NB4 (cell line): ENCODE measurements around the gene PKNOX2.

ENCODE experiments used
- DNase-seq: peaks from one replicate; pipeline ENCODE4 v3.0.0; 2010; ENCODE audit warnings: low read depth
- H3K4me3 ChIP-seq: one replicate; pipeline ENCODE4 v1.5.1; 2011; ENCODE audit warnings: mild to moderate bottlenecking, low read depth, low read length, moderate library complexity
- CTCF ChIP-seq: IDR thresholded peaks from one replicate; pipeline ENCODE4 v1.5.1; 2012; ENCODE audit warnings: low read depth, low read length
- MAX ChIP-seq: IDR thresholded peaks from 2 replicates; pipeline ENCODE4 v1.6.1; 2011; ENCODE audit warnings: low read depth, low read length
- MYC ChIP-seq: IDR thresholded peaks from 2 replicates; pipeline ENCODE4 v1.6.1; 2011; ENCODE audit warnings: low read depth, low read length
- POLR2A ChIP-seq: IDR thresholded peaks from 2 replicates; pipeline ENCODE4 v1.6.1; 2011; ENCODE audit warnings: mild to moderate bottlenecking; ENCODE audit not compliant: insufficient read length; ENCODE audit errors: extremely low read depth

Gene PKNOX2

GRCh38 chr11:125330462-125331325 lies 166.1 kb downstream of the PKNOX2 start:
- DNase-seq: no peak
- no peak overlapping the region for H3K4me3 ChIP-seq
- TF ChIP-seq MAX (no peak), CTCF (no peak), POLR2A (no peak), MYC (no peak)

- no peak overlapping the region for H3K4me3 ChIP-seq
- TF ChIP-seq MAX (no peak), POLR2A (no peak), MYC (no peak), CTCF (no peak)
- no peak for DNase-seq
Measured at GRCh38 chr11:125331357-125332035, 166.9 kb downstream of the PKNOX2 start.

- no peak for DNase-seq
- TF ChIP-seq CTCF (no peak), MYC (no peak), POLR2A (no peak), MAX (no peak)
- no peak overlapping the region for H3K4me3 ChIP-seq
Measured at GRCh38 chr11:125332821-125333220, 168.3 kb downstream of the PKNOX2 start.

GRCh38 chr11:125333354-125334073 lies 169.0 kb downstream of the PKNOX2 start:
- DNase-seq: no peak
- TF ChIP-seq MAX (no peak), POLR2A (no peak), CTCF (no peak), MYC (no peak)
- H3K4me3 ChIP-seq: no peak overlapping the region

GRCh38 chr11:125335106-125335505 lies 170.6 kb downstream of the PKNOX2 start:
- H3K4me3 ChIP-seq: no peak overlapping the region
- TF ChIP-seq CTCF: no peak
- no peak for TF ChIP-seq MAX
- TF ChIP-seq MYC: no peak
- no peak for TF ChIP-seq POLR2A
- DNase-seq: no peak
